ENCODE results near the gene MAGOH.

MAGOH gene

GRCh38 chr1:53183095-53183990 lies 55.0 kb downstream of the MAGOH start:
- no peak for DNase-seq

- no peak for DNase-seq
Observed at GRCh38 chr1:53182716-53183094, 55.6 kb downstream of the MAGOH start.

- peak; percentile 83 for DNase-seq
Observed at GRCh38 chr1:53182111-53182593, 56.2 kb downstream of the MAGOH start.

GRCh38 chr1:53180951-53181350 lies 57.4 kb downstream of the MAGOH start:
- DNase-seq = no peak

GRCh38 chr1:53180226-53180625 lies 58.1 kb downstream of the MAGOH start:
- no peak for DNase-seq
